NCI-H1694 (cell line): ENCODE data around the gene GPR146.

Experiments
- DNase-seq: peaks from one replicate; lab custom pipeline; 2025; lab: John Stamatoyannopoulos, UW

Gene GPR146

GRCh38 chr7:1093916-1094508, 49.7 kb downstream of the GPR146 start:
- DNase-seq: no peak

GRCh38 chr7:1094870-1095269, 50.5 kb downstream of the GPR146 start:
- DNase-seq: no peak

- no peak for DNase-seq
Measured at GRCh38 chr7:1095621-1096155, 51.3 kb downstream of the GPR146 start.

- no peak for DNase-seq
Measured at GRCh38 chr7:1096156-1097119, 52.1 kb downstream of the GPR146 start.

- DNase-seq: no peak
Measured at GRCh38 chr7:1097120-1097504, 52.8 kb downstream of the GPR146 start.

- DNase-seq: no peak
Measured at GRCh38 chr7:1098243-1099153, 54.2 kb downstream of the GPR146 start.

GRCh38 chr7:1099154-1099542, 54.8 kb downstream of the GPR146 start:
- DNase-seq: no peak

GRCh38 chr7:1099637-1100036, 55.3 kb downstream of the GPR146 start:
- no peak for DNase-seq

GRCh38 chr7:1100386-1100785, 56.0 kb downstream of the GPR146 start:
- DNase-seq: no peak

- DNase-seq: no peak
Measured at GRCh38 chr7:1100834-1101562, 56.7 kb downstream of the GPR146 start.

GRCh38 chr7:1101563-1102431, 57.5 kb downstream of the GPR146 start:
- no peak for DNase-seq

GRCh38 chr7:1103009-1103788, 58.9 kb downstream of the GPR146 start:
- no peak for DNase-seq

- no peak for DNase-seq
Measured at GRCh38 chr7:1103789-1104515, 59.6 kb downstream of the GPR146 start.

GRCh38 chr7:1104516-1105179, 60.3 kb downstream of the GPR146 start:
- DNase-seq: no peak

GRCh38 chr7:1105189-1105588, 60.8 kb downstream of the GPR146 start:
- DNase-seq: no peak

GRCh38 chr7:1106063-1106792, 61.9 kb downstream of the GPR146 start:
- no peak for DNase-seq

GRCh38 chr7:1106793-1107421, 62.6 kb downstream of the GPR146 start:
- no peak for DNase-seq
